ENCODE measurements around the gene PREX1. TPM values are rescaled to one million over a fixed set of nuclear protein-coding genes. Genes with fewer than 3 reads are reported as not detected.

The PREX1 gene
- total RNA-seq, 1 experiment from 2014 or later, result 3.3 TPM

DNA sequence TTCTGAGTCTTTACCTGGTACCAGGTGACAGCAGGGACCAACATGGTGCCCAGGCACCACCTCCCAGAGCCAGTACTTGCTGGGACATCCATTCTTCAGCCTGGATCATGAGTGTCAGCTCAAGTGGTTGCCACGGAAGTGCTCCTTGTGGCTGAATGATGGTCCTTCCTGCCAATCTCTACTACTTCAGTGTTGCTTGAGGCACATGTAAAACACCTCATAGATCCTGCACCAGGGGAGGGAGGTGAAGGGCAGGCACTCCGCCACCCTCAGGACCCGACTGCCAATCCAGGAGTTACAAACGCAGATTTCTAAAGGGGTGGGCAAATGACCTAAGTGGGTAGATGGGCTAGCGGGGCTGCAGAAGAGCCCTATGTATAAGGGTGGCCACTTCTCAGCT is 226.0 kb downstream of the PREX1 start:
- Histone ChIP-seq H3K36me3 (ENCODE audit: low read depth) (no peaks in the 10 kb centered on the region), H3K27me3 (ENCODE audit: insufficient read depth, low read depth) (no peaks in the 10 kb centered on the region), H3K9me2 (ENCODE audit: insufficient read depth) (no peaks in the 10 kb centered on the region), H3K79me2 (ENCODE audit: low read depth) (no peaks in the 10 kb centered on the region), H4K20me1 (ENCODE audit: insufficient read depth) (no peaks in the 10 kb centered on the region), H3F3A (ENCODE audit: insufficient read depth, low read depth) (peaks cover 26% of the 10 kb centered on the region), H3K4me1 (replicated peaks; ENCODE audit: insufficient read depth) (peaks cover 29% of the 10 kb centered on the region), H2AFZ (no peak overlapping the region), H3K9me3 (ENCODE audit: insufficient read depth, low read depth) (no peaks in the 10 kb centered on the region), H3K4me3 (no peak overlapping the region), H3K27ac (no peak overlapping the region), H3K4me2 (no peak overlapping the region)
- BruUV-seq (replicated peaks), result no TSS peak
- no peak for DNase-seq
- CTCF ChIA-PET, result no interaction called here
- intact Hi-C loops (cut with micrococcal nuclease; ENCODE audit: unreplicated experiment), result no loop called here
- POLR2A ChIA-PET (ENCODE audit: unreplicated experiment), result no interaction called here
- no peak for TF ChIP-seq EZH2 (IDR thresholded peaks at IDR 0.05; ENCODE audit: low read depth)
- TF ChIP-seq, protein P1, sequence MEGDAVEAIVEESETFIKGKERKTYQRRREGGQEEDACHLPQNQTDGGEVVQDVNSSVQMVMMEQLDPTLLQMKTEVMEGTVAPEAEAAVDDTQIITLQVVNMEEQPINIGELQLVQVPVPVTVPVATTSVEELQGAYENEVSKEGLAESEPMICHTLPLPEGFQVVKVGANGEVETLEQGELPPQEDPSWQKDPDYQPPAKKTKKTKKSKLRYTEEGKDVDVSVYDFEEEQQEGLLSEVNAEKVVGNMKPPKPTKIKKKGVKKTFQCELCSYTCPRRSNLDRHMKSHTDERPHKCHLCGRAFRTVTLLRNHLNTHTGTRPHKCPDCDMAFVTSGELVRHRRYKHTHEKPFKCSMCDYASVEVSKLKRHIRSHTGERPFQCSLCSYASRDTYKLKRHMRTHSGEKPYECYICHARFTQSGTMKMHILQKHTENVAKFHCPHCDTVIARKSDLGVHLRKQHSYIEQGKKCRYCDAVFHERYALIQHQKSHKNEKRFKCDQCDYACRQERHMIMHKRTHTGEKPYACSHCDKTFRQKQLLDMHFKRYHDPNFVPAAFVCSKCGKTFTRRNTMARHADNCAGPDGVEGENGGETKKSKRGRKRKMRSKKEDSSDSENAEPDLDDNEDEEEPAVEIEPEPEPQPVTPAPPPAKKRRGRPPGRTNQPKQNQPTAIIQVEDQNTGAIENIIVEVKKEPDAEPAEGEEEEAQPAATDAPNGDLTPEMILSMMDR (conservative IDR thresholded peaks at IDR 0.05), result no peak

DNA sequence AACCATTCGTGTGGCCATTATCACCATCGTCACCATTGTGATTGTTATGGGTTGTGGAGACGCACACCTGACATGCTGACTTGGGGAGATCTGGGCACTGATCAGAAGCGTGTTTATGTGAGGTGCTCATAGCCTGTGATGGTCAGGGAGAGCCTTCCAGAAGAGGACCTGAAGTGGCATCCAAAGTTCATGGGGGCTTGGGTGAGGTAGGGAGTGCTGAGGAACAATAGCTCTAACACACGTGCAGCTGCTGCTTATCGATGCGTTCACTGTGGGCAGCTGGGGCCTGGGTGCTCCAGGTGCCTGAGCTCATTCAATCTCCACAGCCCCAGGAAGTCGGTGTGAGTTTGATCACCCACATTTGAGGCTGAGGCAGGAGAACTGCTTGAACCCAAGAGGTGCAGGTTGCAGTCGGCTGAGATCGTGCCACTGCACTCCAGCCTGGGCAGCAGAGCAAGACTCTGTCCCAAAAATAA is 227.3 kb downstream of the PREX1 start:
- DNase-seq, result no peak
- BruUV-seq (replicated peaks), result no TSS peak
- Histone ChIP-seq H3K9me3 (ENCODE audit: insufficient read depth, low read depth) (0 out of 2 replicates have a peak, but pooled peaks cover 6% of the 10 kb centered on the region), H3K4me3 (no peak overlapping the region), H3K27ac (no peak overlapping the region), H3K4me1 (replicated peaks; ENCODE audit: insufficient read depth) (peaks cover 36% of the 10 kb centered on the region), H4K20me1 (ENCODE audit: insufficient read depth) (no peaks in the 10 kb centered on the region), H3K79me2 (ENCODE audit: low read depth) (no peaks in the 10 kb centered on the region), H3K27me3 (ENCODE audit: insufficient read depth, low read depth) (no peaks in the 10 kb centered on the region), H3K36me3 (ENCODE audit: low read depth) (no peaks in the 10 kb centered on the region), H2AFZ (no peak overlapping the region), H3K4me2 (no peak overlapping the region), H3K9me2 (ENCODE audit: insufficient read depth) (no peaks in the 10 kb centered on the region), H3F3A (ENCODE audit: insufficient read depth, low read depth) (peaks cover 28% of the 10 kb centered on the region)
- TF ChIP-seq EZH2 (IDR thresholded peaks at IDR 0.05; ENCODE audit: low read depth), result no peak
- TF ChIP-seq, protein P1 (conservative IDR thresholded peaks at IDR 0.05), result no peak
- ChIA-PET POLR2A (ENCODE audit: unreplicated experiment) (no interaction called here), CTCF (no interaction called here)
- intact Hi-C loops (cut with micrococcal nuclease; ENCODE audit: unreplicated experiment), result no loop called here

DNA sequence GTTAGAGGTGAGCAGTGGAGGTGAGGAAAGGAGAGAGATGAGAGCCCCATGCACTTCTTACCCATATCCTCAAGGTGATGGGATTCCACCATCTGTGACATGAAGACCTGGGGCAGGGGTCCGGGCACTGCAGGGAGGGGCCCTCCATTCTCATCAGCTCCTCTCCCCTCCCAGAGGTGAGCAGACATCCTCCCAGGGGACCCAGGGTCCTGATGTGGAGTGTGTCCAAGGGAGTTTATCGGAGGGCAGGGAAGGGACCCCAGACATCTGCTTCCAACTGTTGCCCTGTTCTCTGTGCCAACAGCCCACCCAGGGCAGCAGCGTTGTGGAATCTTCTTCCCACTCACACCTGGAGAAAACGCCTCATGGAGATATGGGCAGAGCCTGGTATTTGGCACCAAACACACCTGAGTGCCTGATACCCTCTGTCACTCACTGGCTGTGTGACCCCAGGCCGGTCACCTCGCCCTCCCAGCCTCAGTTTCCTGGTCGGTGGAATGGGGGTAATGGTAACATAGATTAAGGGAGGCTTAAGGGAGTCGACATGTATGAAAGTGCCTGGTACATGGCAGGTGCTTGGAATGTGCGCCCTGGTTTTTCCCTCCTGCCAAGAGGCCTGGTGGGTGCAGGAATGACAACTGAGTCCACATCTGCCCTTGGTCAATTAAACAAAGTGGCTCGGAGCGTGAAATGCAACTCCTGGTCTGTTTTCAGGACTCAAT is 227.9 kb downstream of the PREX1 start:
- TF ChIP-seq EZH2 (IDR thresholded peaks at IDR 0.05; ENCODE audit: low read depth), result no peak
- TF ChIP-seq, protein P1 (conservative IDR thresholded peaks at IDR 0.05), result no peak
- POLR2A ChIA-PET (ENCODE audit: unreplicated experiment), result no interaction called here
- H3K9me2 ChIP-seq (ENCODE audit: insufficient read depth), result no peaks in the 10 kb centered on the region

More for the DNA sequence above, 227.9 kb downstream of the PREX1 start:
- no peaks in the 10 kb centered on the region for H4K20me1 ChIP-seq (ENCODE audit: insufficient read depth)
- no peak overlapping the region for H2AFZ ChIP-seq
- no peak overlapping the region for H3K4me2 ChIP-seq
- H3F3A ChIP-seq (ENCODE audit: insufficient read depth, low read depth), result peaks cover 28% of the 10 kb centered on the region
- H3K4me3 ChIP-seq, result no peak overlapping the region
- no peaks in the 10 kb centered on the region for H3K79me2 ChIP-seq (ENCODE audit: low read depth)
- CTCF ChIA-PET, result no interaction called here
- no peaks in the 10 kb centered on the region for H3K27me3 ChIP-seq (ENCODE audit: insufficient read depth, low read depth)
- intact Hi-C loops (cut with micrococcal nuclease; ENCODE audit: unreplicated experiment), result no loop called here
- DNase-seq, result no peak
- 0 out of 2 replicates have a peak, but pooled peaks cover 6% of the 10 kb centered on the region for H3K9me3 ChIP-seq (ENCODE audit: insufficient read depth, low read depth)
- BruUV-seq (replicated peaks), result no TSS peak
- H3K36me3 ChIP-seq (ENCODE audit: low read depth), result no peaks in the 10 kb centered on the region
- H3K27ac ChIP-seq, result no peak overlapping the region
- peaks cover 36% of the 10 kb centered on the region for H3K4me1 ChIP-seq (replicated peaks; ENCODE audit: insufficient read depth)

All from PC-9 (cell line).